RCC 7860 (cell line): ENCODE results near the gene ERCC2.

Experiments used
- DNase-seq: peaks from one replicate; pipeline ENCODE4 v3.0.0-alpha.2; 2015; ENCODE audit warnings: low spot score
- FAIRE-seq: peaks from 2 replicates; lab custom pipeline; 2012; peaks lifted over from hg19 to GRCh38; lab: Jason Lieb, UNC

Gene ERCC2

GRCh38 chr19:45402298-45403061, 32.1 kb upstream of the ERCC2 start:
- DNase-seq: no peak
- FAIRE-seq: no peak

- FAIRE-seq (no peak), DNase-seq (no peak)
Observed at GRCh38 chr19:45401815-45402214, 31.4 kb upstream of the ERCC2 start.

GRCh38 chr19:45400192-45400591, 29.8 kb upstream of the ERCC2 start:
- no peak for DNase-seq
- no peak for FAIRE-seq

GRCh38 chr19:45395821-45396617, 25.6 kb upstream of the ERCC2 start:
- no peak for FAIRE-seq
- no peak for DNase-seq

GRCh38 chr19:45391871-45392665, 21.7 kb upstream of the ERCC2 start:
- no peak for FAIRE-seq

GRCh38 chr19:45391346-45391745, 21.0 kb upstream of the ERCC2 start:
- DNase-seq: no peak
- FAIRE-seq: no peak

More at GRCh38 chr19:45391871-45392665, 21.7 kb upstream of the ERCC2 start:
- DNase-seq: no peak

- FAIRE-seq: no peak
- no peak for DNase-seq
Observed at GRCh38 chr19:45385392-45386221, 15.2 kb upstream of the ERCC2 start.

GRCh38 chr19:45382426-45382825, 12.1 kb upstream of the ERCC2 start:
- FAIRE-seq: no peak
- no peak for DNase-seq

GRCh38 chr19:45380107-45380506, 9.7 kb upstream of the ERCC2 start:
- DNase-seq: no peak
- no peak for FAIRE-seq

DNA sequence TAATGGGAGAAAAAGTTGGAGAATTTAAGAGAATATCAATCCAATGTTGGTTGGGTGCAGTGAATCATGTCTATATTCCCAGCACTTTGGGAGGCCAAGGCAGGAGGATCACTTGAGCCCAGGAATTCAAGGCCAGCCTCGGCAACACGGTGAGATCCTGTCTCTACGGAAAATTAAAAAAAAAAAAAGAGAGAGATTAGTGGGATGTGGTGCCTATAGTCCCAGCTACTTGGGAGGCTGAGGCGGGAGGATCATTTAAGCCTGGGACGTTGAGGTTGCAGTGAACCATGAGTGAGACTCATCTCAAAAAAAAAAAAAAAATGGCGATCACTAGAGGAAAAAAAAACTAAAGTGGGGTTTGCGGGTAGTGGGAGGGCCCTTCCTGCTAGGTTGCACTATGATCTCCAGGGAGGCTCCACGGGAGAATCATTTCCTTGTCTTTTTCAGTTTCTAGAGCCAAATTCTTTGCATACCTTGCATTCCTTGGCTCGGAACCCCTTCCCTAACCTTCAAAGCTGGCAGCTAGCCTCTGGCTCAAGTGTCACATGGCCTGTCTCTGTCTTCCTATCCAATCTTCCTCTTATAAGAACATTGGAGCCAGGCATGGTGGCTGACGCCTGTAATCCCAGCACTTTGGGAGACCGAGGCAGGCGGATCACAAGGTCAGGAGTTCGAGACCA, 5.8 kb upstream of the ERCC2 start:
- DNase-seq (peak; percentile 97), FAIRE-seq (peak; percentile 92)

DNA sequence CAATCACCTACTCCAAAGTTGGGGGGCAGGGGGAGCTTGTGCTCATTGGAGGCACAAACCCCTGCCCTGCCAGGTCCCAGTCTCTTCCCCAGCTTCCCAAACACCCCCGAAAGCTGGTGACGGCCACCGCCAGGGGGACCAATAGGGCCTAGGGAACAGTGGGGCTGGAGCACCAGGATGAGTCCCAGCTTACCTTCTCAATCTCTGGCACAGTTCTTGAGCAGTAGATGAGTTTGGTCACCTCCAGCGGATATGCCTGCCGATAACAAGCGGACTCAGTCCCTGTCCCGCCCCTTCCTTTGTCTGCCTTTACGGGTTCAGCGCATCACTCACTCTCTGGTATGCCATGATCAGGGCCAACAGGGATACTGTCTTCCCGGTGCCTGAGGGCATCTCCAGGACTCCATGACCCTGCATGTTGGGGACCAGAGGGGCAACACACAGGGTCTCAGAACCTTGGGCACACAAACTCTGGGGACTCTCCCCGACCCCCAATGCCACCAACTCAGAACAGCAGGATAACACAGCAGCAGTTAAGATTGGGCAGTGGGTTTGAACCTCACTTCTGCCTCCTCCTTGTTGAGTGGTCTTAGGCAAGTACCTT, 1.5 kb downstream of the ERCC2 start:
- DNase-seq (no peak), FAIRE-seq (no peak)

GRCh38 chr19:45368127-45368526, 2.2 kb downstream of the ERCC2 start:
- FAIRE-seq: no peak

DNA sequence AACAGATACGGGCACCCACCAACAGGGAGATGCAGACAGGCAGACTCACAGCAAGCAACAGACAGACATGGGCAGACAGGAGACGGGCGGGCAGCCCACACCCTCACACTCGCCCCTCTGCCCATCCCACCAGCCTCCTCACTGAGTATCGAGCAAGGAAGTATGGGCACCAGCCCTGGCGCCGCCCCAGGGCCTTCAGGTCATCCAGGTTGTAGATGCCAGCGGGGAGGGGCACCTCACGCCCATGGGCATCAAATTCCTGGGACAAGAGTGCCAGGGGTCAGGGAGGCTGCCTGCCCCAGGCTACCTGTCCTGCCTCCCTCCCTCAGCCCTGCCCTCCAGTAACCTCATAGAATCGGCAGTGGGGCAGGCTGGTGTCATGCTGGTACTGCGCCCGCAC, 5.7 kb downstream of the ERCC2 start:
- FAIRE-seq (no peak), DNase-seq (no peak)

More at GRCh38 chr19:45368127-45368526, 2.2 kb downstream of the ERCC2 start:
- no peak for DNase-seq

- FAIRE-seq (no peak), DNase-seq (no peak)
Observed at GRCh38 chr19:45363861-45364459, 6.4 kb downstream of the ERCC2 start.

- DNase-seq: no peak
- FAIRE-seq: no peak
Observed at GRCh38 chr19:45362291-45362690, 8.1 kb downstream of the ERCC2 start.

- FAIRE-seq: no peak
Observed at GRCh38 chr19:45361608-45362007, 8.8 kb downstream of the ERCC2 start.

DNA sequence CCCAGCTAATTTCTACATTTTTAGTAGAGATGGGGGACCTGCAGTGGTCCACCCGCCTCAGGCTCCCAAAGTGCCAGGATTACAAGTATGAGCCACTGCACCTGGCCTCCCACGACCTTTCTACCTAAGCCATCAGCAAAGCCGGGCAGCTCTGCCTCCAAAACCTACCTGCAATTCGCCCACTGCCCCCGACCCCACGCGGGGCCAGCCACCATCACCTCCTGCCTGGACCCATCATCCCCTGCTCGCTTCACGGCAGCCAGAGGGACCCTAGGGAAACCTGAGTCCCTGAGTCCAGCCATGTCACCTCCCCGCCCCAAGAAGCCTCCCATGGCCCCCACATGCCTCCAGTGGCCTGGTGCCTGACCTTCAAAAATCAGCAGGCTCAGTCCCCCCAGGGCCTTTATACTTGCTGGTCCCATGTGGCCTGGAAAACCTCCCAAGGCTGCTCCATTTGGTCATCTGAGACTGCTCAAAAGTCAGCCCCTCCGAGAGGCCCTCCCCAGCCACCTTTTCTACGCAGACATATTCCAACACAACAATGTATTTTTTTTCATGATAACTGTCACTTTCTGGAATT, 12.1 kb downstream of the ERCC2 start:
- DNase-seq (no peak), FAIRE-seq (no peak)

More at GRCh38 chr19:45361608-45362007, 8.8 kb downstream of the ERCC2 start:
- no peak for DNase-seq

GRCh38 chr19:45357445-45357783, 13.0 kb downstream of the ERCC2 start:
- DNase-seq: no peak
- FAIRE-seq: no peak
